Adipocyte (in vitro differentiated cells): ENCODE data around the gene WDFY4.

Source experiments
- DNase-seq: peaks from one replicate; pipeline ENCODE4 v3.0.0-alpha.2; 2015; ENCODE audit warnings: low read depth
- H3K27me3 ChIP-seq: replicated peaks from 2 replicates; pipeline ENCODE4 v1.7.0; 2013; ENCODE audit warnings: mild to moderate bottlenecking, low read length, moderate library complexity; ENCODE audit not compliant: control insufficient read depth, insufficient read depth
- H3K36me3 ChIP-seq: 2 replicates; pipeline ENCODE4 v1.7.0; 2013; ENCODE audit warnings: low read length, mild to moderate bottlenecking, moderate library complexity; ENCODE audit not compliant: control insufficient read depth, insufficient read depth, severe bottlenecking
- H3K4me1 ChIP-seq: 2 replicates; pipeline ENCODE4 v1.7.0; 2013; ENCODE audit warnings: mild to moderate bottlenecking, low read length, moderate library complexity; ENCODE audit not compliant: control insufficient read depth, insufficient read depth
- H3K4me3 ChIP-seq: 2 replicates; pipeline ENCODE4 v1.7.0; 2013; ENCODE audit warnings: mild to moderate bottlenecking, low read length, moderate library complexity
- H3K9ac ChIP-seq: 2 replicates; pipeline ENCODE4 v1.7.0; 2013; ENCODE audit warnings: mild to moderate bottlenecking, low read length, moderate library complexity
- H3K9me3 ChIP-seq: 2 replicates; pipeline ENCODE4 v1.7.0; 2013; ENCODE audit warnings: mild to moderate bottlenecking, low read length, moderate library complexity; ENCODE audit not compliant: control insufficient read depth

Gene WDFY4

GRCh38 chr10:48964038-48964437 is 279.4 kb downstream of the WDFY4 start:
- no peak for DNase-seq
- no peaks in the 10 kb centered on the region for H3K4me1 ChIP-seq
- H3K27me3 ChIP-seq: peaks cover 60% of the 10 kb centered on the region
- H3K9me3 ChIP-seq: peaks cover 5% of the 10 kb centered on the region
- no peak overlapping the region for H3K4me3 ChIP-seq
- no peaks in the 10 kb centered on the region for H3K36me3 ChIP-seq
- H3K9ac ChIP-seq: no peak overlapping the region

GRCh38 chr10:48965460-48965859 is 280.8 kb downstream of the WDFY4 start:
- no peak overlapping the region for H3K9ac ChIP-seq
- peaks cover 59% of the 10 kb centered on the region for H3K27me3 ChIP-seq
- H3K36me3 ChIP-seq: no peaks in the 10 kb centered on the region

GRCh38 chr10:48968036-48968435 is 283.4 kb downstream of the WDFY4 start:
- H3K9me3 ChIP-seq: peaks cover 4% of the 10 kb centered on the region
- H3K36me3 ChIP-seq: no peaks in the 10 kb centered on the region
- peaks cover 48% of the 10 kb centered on the region for H3K27me3 ChIP-seq
- DNase-seq: no peak
- H3K4me1 ChIP-seq: no peaks in the 10 kb centered on the region
- H3K4me3 ChIP-seq: no peak overlapping the region
- no peak overlapping the region for H3K9ac ChIP-seq

More at GRCh38 chr10:48965460-48965859, 280.8 kb downstream of the WDFY4 start:
- Histone ChIP-seq H3K4me1 (no peaks in the 10 kb centered on the region), H3K9me3 (peaks cover 4% of the 10 kb centered on the region), H3K4me3 (no peak overlapping the region)
- no peak for DNase-seq

GRCh38 chr10:48970046-48970445 is 285.4 kb downstream of the WDFY4 start:
- DNase-seq: no peak
- no peaks in the 10 kb centered on the region for H3K4me1 ChIP-seq
- H3K36me3 ChIP-seq: no peaks in the 10 kb centered on the region
- peaks cover 55% of the 10 kb centered on the region for H3K27me3 ChIP-seq
- H3K9me3 ChIP-seq: peaks cover 4% of the 10 kb centered on the region
- no peak overlapping the region for H3K4me3 ChIP-seq
- no peak overlapping the region for H3K9ac ChIP-seq

GRCh38 chr10:48970654-48971053 is 286.0 kb downstream of the WDFY4 start:
- Histone ChIP-seq H3K36me3 (no peaks in the 10 kb centered on the region), H3K9ac (no peak overlapping the region), H3K27me3 (peaks cover 58% of the 10 kb centered on the region), H3K4me1 (no peaks in the 10 kb centered on the region), H3K4me3 (no peak overlapping the region), H3K9me3 (peaks cover 4% of the 10 kb centered on the region)
- no peak for DNase-seq

GRCh38 chr10:48973065-48973464 is 288.4 kb downstream of the WDFY4 start:
- H3K9ac ChIP-seq: no peak overlapping the region

GRCh38 chr10:48974510-48975156 is 290.0 kb downstream of the WDFY4 start:
- Histone ChIP-seq H3K4me1 (no peaks in the 10 kb centered on the region), H3K4me3 (no peak overlapping the region)

More at GRCh38 chr10:48973065-48973464, 288.4 kb downstream of the WDFY4 start:
- no peak for DNase-seq
- Histone ChIP-seq H3K36me3 (no peaks in the 10 kb centered on the region), H3K27me3 (peaks cover 46% of the 10 kb centered on the region), H3K4me1 (no peaks in the 10 kb centered on the region), H3K9me3 (peaks cover 4% of the 10 kb centered on the region), H3K4me3 (no peak overlapping the region)

GRCh38 chr10:48976196-48976595 is 291.5 kb downstream of the WDFY4 start:
- DNase-seq: peak; percentile 51
- Histone ChIP-seq H3K27me3 (peaks cover 27% of the 10 kb centered on the region), H3K9me3 (peaks cover 4% of the 10 kb centered on the region), H3K36me3 (no peaks in the 10 kb centered on the region), H3K4me3 (no peak overlapping the region), H3K4me1 (no peaks in the 10 kb centered on the region), H3K9ac (no peak overlapping the region)

More at GRCh38 chr10:48974510-48975156, 290.0 kb downstream of the WDFY4 start:
- no peak for DNase-seq
- peaks cover 32% of the 10 kb centered on the region for H3K27me3 ChIP-seq
- no peaks in the 10 kb centered on the region for H3K36me3 ChIP-seq
- H3K9ac ChIP-seq: no peak overlapping the region
- H3K9me3 ChIP-seq: peaks cover 4% of the 10 kb centered on the region

- no peak for DNase-seq
- no peaks in the 10 kb centered on the region for H3K9me3 ChIP-seq
- no peaks in the 10 kb centered on the region for H3K4me1 ChIP-seq
- H3K4me3 ChIP-seq: no peak overlapping the region
- H3K36me3 ChIP-seq: no peaks in the 10 kb centered on the region
- H3K27me3 ChIP-seq: peaks cover 19% of the 10 kb centered on the region
- H3K9ac ChIP-seq: no peak overlapping the region
These were observed 293.6 kb downstream of the WDFY4 start for GRCh38 chr10:48978318-48978717.

GRCh38 chr10:48981310-48981907 is 296.7 kb downstream of the WDFY4 start:
- Histone ChIP-seq H3K4me1 (no peaks in the 10 kb centered on the region), H3K36me3 (no peaks in the 10 kb centered on the region), H3K27me3 (peaks cover 5% of the 10 kb centered on the region), H3K9me3 (no peaks in the 10 kb centered on the region), H3K4me3 (no peak overlapping the region), H3K9ac (no peak overlapping the region)
- peak; percentile 69 for DNase-seq

GRCh38 chr10:48982584-48982983 is 297.9 kb downstream of the WDFY4 start:
- Histone ChIP-seq H3K9ac (no peak overlapping the region), H3K9me3 (no peaks in the 10 kb centered on the region), H3K4me3 (no peak overlapping the region), H3K36me3 (no peaks in the 10 kb centered on the region), H3K4me1 (no peaks in the 10 kb centered on the region), H3K27me3 (peaks cover 5% of the 10 kb centered on the region)
- DNase-seq: no peak
